Measurements from ENCODE around the gene TSHZ2.

The TSHZ2 gene

GRCh38 chr20:53072923-53073579, 100.9 kb downstream of the TSHZ2 start:
- Histone ChIP-seq H3K4me1 (ENCODE audit: insufficient read depth, low read length) (peaks cover 14% of the 10 kb centered on the region), H3K27me3 (ENCODE audit: control insufficient read depth in 1 of 2, insufficient read depth in 2 of 2, low read length in 2 of 2) (no peaks in the 10 kb centered on the region), H3K36me3 (ENCODE audit: insufficient read depth, low read length) (no peaks in the 10 kb centered on the region), H3K9ac (ENCODE audit: low read length) (no peak overlapping the region), H3K27ac (ENCODE audit: low read depth, low read length) (no peak overlapping the region), H3K4me3 (ENCODE audit: low read depth in 1 of 2, low read length in 2 of 2) (no peak overlapping the region), H3K9me3 (ENCODE audit: low read length) (no peaks in the 10 kb centered on the region)

- no peak overlapping the region for H3K27ac ChIP-seq (ENCODE audit: low read depth, low read length)
- H3K4me1 ChIP-seq (ENCODE audit: insufficient read depth, low read length), result peaks cover 19% of the 10 kb centered on the region
- no peaks in the 10 kb centered on the region for H3K36me3 ChIP-seq (ENCODE audit: insufficient read depth, low read length)
- H3K27me3 ChIP-seq (ENCODE audit: control insufficient read depth in 1 of 2, insufficient read depth in 2 of 2, low read length in 2 of 2), result no peaks in the 10 kb centered on the region
- no peaks in the 10 kb centered on the region for H3K9me3 ChIP-seq (ENCODE audit: low read length)
- no peak overlapping the region for H3K9ac ChIP-seq (ENCODE audit: low read length)
- no peak overlapping the region for H3K4me3 ChIP-seq (ENCODE audit: low read depth in 1 of 2, low read length in 2 of 2)
Measured at GRCh38 chr20:53073636-53074415, 101.7 kb downstream of the TSHZ2 start.

GRCh38 chr20:53074811-53075314, 102.7 kb downstream of the TSHZ2 start:
- Histone ChIP-seq H3K9me3 (ENCODE audit: low read length) (no peaks in the 10 kb centered on the region), H3K9ac (ENCODE audit: low read length) (no peak overlapping the region), H3K4me3 (ENCODE audit: low read depth in 1 of 2, low read length in 2 of 2) (no peak overlapping the region), H3K27ac (ENCODE audit: low read depth, low read length) (no peak overlapping the region), H3K4me1 (ENCODE audit: insufficient read depth, low read length) (peaks cover 24% of the 10 kb centered on the region), H3K27me3 (ENCODE audit: control insufficient read depth in 1 of 2, insufficient read depth in 2 of 2, low read length in 2 of 2) (no peaks in the 10 kb centered on the region), H3K36me3 (ENCODE audit: insufficient read depth, low read length) (no peaks in the 10 kb centered on the region)

GRCh38 chr20:53076668-53077067, 104.5 kb downstream of the TSHZ2 start:
- no peak overlapping the region for H3K4me3 ChIP-seq (ENCODE audit: low read depth in 1 of 2, low read length in 2 of 2)
- no peak overlapping the region for H3K27ac ChIP-seq (ENCODE audit: low read depth, low read length)
- H3K36me3 ChIP-seq (ENCODE audit: insufficient read depth, low read length), result no peaks in the 10 kb centered on the region
- H3K4me1 ChIP-seq (ENCODE audit: insufficient read depth, low read length), result peaks cover 18% of the 10 kb centered on the region
- H3K27me3 ChIP-seq (ENCODE audit: control insufficient read depth in 1 of 2, insufficient read depth in 2 of 2, low read length in 2 of 2), result no peaks in the 10 kb centered on the region
- no peak overlapping the region for H3K9ac ChIP-seq (ENCODE audit: low read length)
- H3K9me3 ChIP-seq (ENCODE audit: low read length), result no peaks in the 10 kb centered on the region

- Histone ChIP-seq H3K27me3 (ENCODE audit: control insufficient read depth in 1 of 2, insufficient read depth in 2 of 2, low read length in 2 of 2) (no peaks in the 10 kb centered on the region), H3K27ac (ENCODE audit: low read depth, low read length) (no peak overlapping the region), H3K36me3 (ENCODE audit: insufficient read depth, low read length) (no peaks in the 10 kb centered on the region), H3K9ac (ENCODE audit: low read length) (no peak overlapping the region), H3K9me3 (ENCODE audit: low read length) (no peaks in the 10 kb centered on the region), H3K4me1 (ENCODE audit: insufficient read depth, low read length) (peaks cover 17% of the 10 kb centered on the region), H3K4me3 (ENCODE audit: low read depth in 1 of 2, low read length in 2 of 2) (no peak overlapping the region)
Measured at GRCh38 chr20:53077373-53078205, 105.4 kb downstream of the TSHZ2 start.

- Histone ChIP-seq H3K9me3 (ENCODE audit: low read length) (no peaks in the 10 kb centered on the region), H3K27ac (ENCODE audit: low read depth, low read length) (no peak overlapping the region), H3K4me3 (ENCODE audit: low read depth in 1 of 2, low read length in 2 of 2) (no peak overlapping the region), H3K36me3 (ENCODE audit: insufficient read depth, low read length) (no peaks in the 10 kb centered on the region), H3K27me3 (ENCODE audit: control insufficient read depth in 1 of 2, insufficient read depth in 2 of 2, low read length in 2 of 2) (no peaks in the 10 kb centered on the region), H3K4me1 (ENCODE audit: insufficient read depth, low read length) (peaks cover 17% of the 10 kb centered on the region), H3K9ac (ENCODE audit: low read length) (no peak overlapping the region)
Measured at GRCh38 chr20:53078761-53079160, 106.6 kb downstream of the TSHZ2 start.

- peaks cover 17% of the 10 kb centered on the region for H3K4me1 ChIP-seq (ENCODE audit: insufficient read depth, low read length)
- H3K4me3 ChIP-seq (ENCODE audit: low read depth in 1 of 2, low read length in 2 of 2), result no peak overlapping the region
- no peaks in the 10 kb centered on the region for H3K36me3 ChIP-seq (ENCODE audit: insufficient read depth, low read length)
- no peaks in the 10 kb centered on the region for H3K9me3 ChIP-seq (ENCODE audit: low read length)
- H3K27me3 ChIP-seq (ENCODE audit: control insufficient read depth in 1 of 2, insufficient read depth in 2 of 2, low read length in 2 of 2), result no peaks in the 10 kb centered on the region
- no peak overlapping the region for H3K27ac ChIP-seq (ENCODE audit: low read depth, low read length)
- no peak overlapping the region for H3K9ac ChIP-seq (ENCODE audit: low read length)
Measured at GRCh38 chr20:53079261-53079691, 107.1 kb downstream of the TSHZ2 start.

GRCh38 chr20:53079828-53080686, 107.9 kb downstream of the TSHZ2 start:
- no peak overlapping the region for H3K4me3 ChIP-seq (ENCODE audit: low read depth in 1 of 2, low read length in 2 of 2)
- H3K36me3 ChIP-seq (ENCODE audit: insufficient read depth, low read length), result no peaks in the 10 kb centered on the region
- H3K9ac ChIP-seq (ENCODE audit: low read length), result no peak overlapping the region
- no peak overlapping the region for H3K27ac ChIP-seq (ENCODE audit: low read depth, low read length)
- H3K27me3 ChIP-seq (ENCODE audit: control insufficient read depth in 1 of 2, insufficient read depth in 2 of 2, low read length in 2 of 2), result no peaks in the 10 kb centered on the region
- no peaks in the 10 kb centered on the region for H3K9me3 ChIP-seq (ENCODE audit: low read length)
- peaks cover 17% of the 10 kb centered on the region for H3K4me1 ChIP-seq (ENCODE audit: insufficient read depth, low read length)

GRCh38 chr20:53080687-53080962, 108.5 kb downstream of the TSHZ2 start:
- Histone ChIP-seq H3K27me3 (ENCODE audit: control insufficient read depth in 1 of 2, insufficient read depth in 2 of 2, low read length in 2 of 2) (no peaks in the 10 kb centered on the region), H3K9me3 (ENCODE audit: low read length) (no peaks in the 10 kb centered on the region), H3K9ac (ENCODE audit: low read length) (no peak overlapping the region), H3K27ac (ENCODE audit: low read depth, low read length) (no peak overlapping the region), H3K4me1 (ENCODE audit: insufficient read depth, low read length) (peaks cover 17% of the 10 kb centered on the region), H3K4me3 (ENCODE audit: low read depth in 1 of 2, low read length in 2 of 2) (no peak overlapping the region), H3K36me3 (ENCODE audit: insufficient read depth, low read length) (no peaks in the 10 kb centered on the region)

GRCh38 chr20:53080969-53081871, 109.1 kb downstream of the TSHZ2 start:
- peaks cover 16% of the 10 kb centered on the region for H3K4me1 ChIP-seq (ENCODE audit: insufficient read depth, low read length)
- no peak overlapping the region for H3K27ac ChIP-seq (ENCODE audit: low read depth, low read length)
- H3K36me3 ChIP-seq (ENCODE audit: insufficient read depth, low read length), result no peaks in the 10 kb centered on the region
- H3K27me3 ChIP-seq (ENCODE audit: control insufficient read depth in 1 of 2, insufficient read depth in 2 of 2, low read length in 2 of 2), result no peaks in the 10 kb centered on the region
- H3K9me3 ChIP-seq (ENCODE audit: low read length), result no peaks in the 10 kb centered on the region
- no peak overlapping the region for H3K4me3 ChIP-seq (ENCODE audit: low read depth in 1 of 2, low read length in 2 of 2)
- no peak overlapping the region for H3K9ac ChIP-seq (ENCODE audit: low read length)

Data from muscle layer of colon (tissue), 2 donors.